ENCODE measurements around the gene TRPM8. TPM values are rescaled to one million over a fixed set of nuclear protein-coding genes. Genes with fewer than 3 reads are reported as not detected.

TRPM8 gene
- total RNA-seq, 1 donor from 2014 or later, result not detected

- Histone ChIP-seq H3K27ac (no peak overlapping the region), H3K4me3 (no peak overlapping the region), H3K27me3 (no peaks in the 10 kb centered on the region), H3K36me3 (no peaks in the 10 kb centered on the region), H3K4me1 (peaks cover 6% of the 10 kb centered on the region), H3K9me3 (no peaks in the 10 kb centered on the region)
- intact Hi-C loops (cut with DNase I), result no loop called here
- TF ChIP-seq POLR2A (IDR thresholded peaks at IDR 0.05), result no peak
- no peak for TF ChIP-seq POLR2AphosphoS5 (IDR thresholded peaks at IDR 0.05; ENCODE audit: insufficient read depth in 1 of 2, low read depth in 1 of 2)
- TF ChIP-seq, protein P1, sequence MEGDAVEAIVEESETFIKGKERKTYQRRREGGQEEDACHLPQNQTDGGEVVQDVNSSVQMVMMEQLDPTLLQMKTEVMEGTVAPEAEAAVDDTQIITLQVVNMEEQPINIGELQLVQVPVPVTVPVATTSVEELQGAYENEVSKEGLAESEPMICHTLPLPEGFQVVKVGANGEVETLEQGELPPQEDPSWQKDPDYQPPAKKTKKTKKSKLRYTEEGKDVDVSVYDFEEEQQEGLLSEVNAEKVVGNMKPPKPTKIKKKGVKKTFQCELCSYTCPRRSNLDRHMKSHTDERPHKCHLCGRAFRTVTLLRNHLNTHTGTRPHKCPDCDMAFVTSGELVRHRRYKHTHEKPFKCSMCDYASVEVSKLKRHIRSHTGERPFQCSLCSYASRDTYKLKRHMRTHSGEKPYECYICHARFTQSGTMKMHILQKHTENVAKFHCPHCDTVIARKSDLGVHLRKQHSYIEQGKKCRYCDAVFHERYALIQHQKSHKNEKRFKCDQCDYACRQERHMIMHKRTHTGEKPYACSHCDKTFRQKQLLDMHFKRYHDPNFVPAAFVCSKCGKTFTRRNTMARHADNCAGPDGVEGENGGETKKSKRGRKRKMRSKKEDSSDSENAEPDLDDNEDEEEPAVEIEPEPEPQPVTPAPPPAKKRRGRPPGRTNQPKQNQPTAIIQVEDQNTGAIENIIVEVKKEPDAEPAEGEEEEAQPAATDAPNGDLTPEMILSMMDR (IDR thresholded peaks at IDR 0.05), result no peak
- no peak for DNase-seq (ENCODE audit: extremely low spot score in 2 of 2)
These were observed 8.2 kb downstream of the TRPM8 start for GRCh38 chr2:233925402-233925801.

GRCh38 chr2:233926806-233927205 is 9.6 kb downstream of the TRPM8 start:
- peaks cover 6% of the 10 kb centered on the region for H3K4me1 ChIP-seq
- DNase-seq (ENCODE audit: extremely low spot score in 2 of 2), result no peak
- H3K27me3 ChIP-seq, result no peaks in the 10 kb centered on the region
- intact Hi-C loops (cut with DNase I), result no loop called here
- no peak overlapping the region for H3K27ac ChIP-seq
- no peak overlapping the region for H3K4me3 ChIP-seq
- TF ChIP-seq POLR2AphosphoS5 (IDR thresholded peaks at IDR 0.05; ENCODE audit: insufficient read depth in 1 of 2, low read depth in 1 of 2), result no peak
- TF ChIP-seq, protein P1 (IDR thresholded peaks at IDR 0.05), result no peak
- no peak for TF ChIP-seq POLR2A (IDR thresholded peaks at IDR 0.05)
- H3K36me3 ChIP-seq, result no peaks in the 10 kb centered on the region
- H3K9me3 ChIP-seq, result no peaks in the 10 kb centered on the region

- Histone ChIP-seq H3K27me3 (no peaks in the 10 kb centered on the region), H3K9me3 (no peaks in the 10 kb centered on the region), H3K4me3 (no peak overlapping the region), H3K36me3 (no peaks in the 10 kb centered on the region), H3K4me1 (peaks cover 6% of the 10 kb centered on the region), H3K27ac (no peak overlapping the region)
- TF ChIP-seq POLR2A (IDR thresholded peaks at IDR 0.05) (no peak), POLR2AphosphoS5 (IDR thresholded peaks at IDR 0.05; ENCODE audit: insufficient read depth in 1 of 2, low read depth in 1 of 2) (no peak)
- TF ChIP-seq, protein P1 (IDR thresholded peaks at IDR 0.05), result no peak
- no peak for DNase-seq (ENCODE audit: extremely low spot score in 2 of 2)
- intact Hi-C loops (cut with DNase I), result no loop called here
These were observed 11.6 kb downstream of the TRPM8 start for GRCh38 chr2:233928594-233929351.

DNA sequence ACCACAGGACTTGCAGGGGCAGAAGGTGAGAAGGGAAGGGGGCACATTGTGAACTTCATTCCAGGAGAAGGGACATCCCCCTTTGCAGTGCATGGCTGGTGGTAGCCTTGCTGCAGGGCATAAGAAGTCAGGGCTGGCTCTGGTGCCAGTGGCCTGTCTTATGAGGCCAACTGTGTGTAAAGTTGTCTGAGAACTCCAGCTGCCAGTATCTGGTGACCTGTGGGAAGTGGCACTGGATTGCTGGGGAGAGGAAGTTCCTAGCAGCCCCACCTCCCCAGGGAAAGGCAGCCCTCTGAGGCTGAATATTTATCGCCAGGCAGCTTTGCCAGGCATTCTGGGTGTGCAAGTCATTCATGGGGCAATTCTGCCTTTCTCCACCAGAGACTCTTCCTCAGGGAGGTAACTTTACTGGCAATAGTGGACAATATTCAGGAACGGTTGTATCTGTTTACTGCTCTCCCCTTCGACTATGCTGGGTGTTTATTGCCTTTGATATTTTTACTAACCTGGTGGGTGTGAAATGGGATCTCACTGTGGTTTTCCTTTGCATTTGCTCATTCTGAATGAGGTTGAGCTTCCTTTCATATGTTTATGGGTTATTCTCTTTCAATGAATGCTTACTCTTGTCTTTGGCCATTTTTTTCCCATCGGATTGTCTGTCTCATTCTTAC is 12.3 kb downstream of the TRPM8 start:
- Histone ChIP-seq H3K27me3 (no peaks in the 10 kb centered on the region), H3K4me1 (peaks cover 6% of the 10 kb centered on the region), H3K4me3 (no peak overlapping the region), H3K9me3 (no peaks in the 10 kb centered on the region), H3K36me3 (no peaks in the 10 kb centered on the region), H3K27ac (no peak overlapping the region)
- no peak for DNase-seq (ENCODE audit: extremely low spot score in 2 of 2)
- intact Hi-C loops (cut with DNase I), result no loop called here
- TF ChIP-seq, protein P1 (IDR thresholded peaks at IDR 0.05), result no peak
- no peak for TF ChIP-seq POLR2AphosphoS5 (IDR thresholded peaks at IDR 0.05; ENCODE audit: insufficient read depth in 1 of 2, low read depth in 1 of 2)
- TF ChIP-seq POLR2A (IDR thresholded peaks at IDR 0.05), result no peak

DNA sequence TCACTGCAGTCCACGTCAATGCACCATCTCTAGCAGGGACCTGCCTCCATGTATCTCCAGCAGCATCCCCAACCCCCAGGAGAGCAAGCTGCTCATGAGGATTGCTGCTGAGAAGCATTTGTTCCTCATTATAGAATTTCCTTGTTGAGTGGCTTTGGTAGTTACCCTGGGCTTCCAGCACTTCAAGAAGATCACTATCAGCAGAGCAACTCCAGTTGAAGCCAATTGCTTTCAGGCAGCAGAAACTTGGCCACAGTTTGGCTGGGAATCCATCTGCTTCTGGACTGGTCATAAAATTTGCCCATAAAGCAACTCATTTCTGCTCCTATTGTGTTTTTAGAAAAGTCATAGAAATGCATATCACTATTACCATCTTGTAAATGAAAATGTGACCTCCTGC is 17.4 kb downstream of the TRPM8 start:
- H3K27me3 ChIP-seq, result no peaks in the 10 kb centered on the region
- intact Hi-C loops (cut with DNase I), result no loop called here

More for the DNA sequence above, 17.4 kb downstream of the TRPM8 start:
- TF ChIP-seq POLR2AphosphoS5 (IDR thresholded peaks at IDR 0.05; ENCODE audit: insufficient read depth in 1 of 2, low read depth in 1 of 2) (no peak), POLR2A (IDR thresholded peaks at IDR 0.05) (no peak)
- TF ChIP-seq, protein P1 (IDR thresholded peaks at IDR 0.05), result no peak
- DNase-seq (ENCODE audit: extremely low spot score in 2 of 2), result no peak
- no peak overlapping the region for H3K4me3 ChIP-seq
- no peak overlapping the region for H3K27ac ChIP-seq
- H3K36me3 ChIP-seq, result no peaks in the 10 kb centered on the region
- no peaks in the 10 kb centered on the region for H3K9me3 ChIP-seq
- no peaks in the 10 kb centered on the region for H3K4me1 ChIP-seq
